NB4 (cell line): Measurements from ENCODE around the gene PKD2L1.

Experiments
- MYC ChIP-seq: IDR thresholded peaks from 2 replicates; pipeline ENCODE4 v1.6.1; 2011; ENCODE audit warnings: low read depth, low read length
- POLR2A ChIP-seq: IDR thresholded peaks from 2 replicates; pipeline ENCODE4 v1.6.1; 2011; ENCODE audit warnings: mild to moderate bottlenecking; ENCODE audit not compliant: insufficient read length; ENCODE audit errors: extremely low read depth
- TF ChIP-seq, protein P1 (sequence below): IDR thresholded peaks from one replicate; pipeline ENCODE4 v1.5.1; 2012; ENCODE audit warnings: low read depth, low read length

DNA sequence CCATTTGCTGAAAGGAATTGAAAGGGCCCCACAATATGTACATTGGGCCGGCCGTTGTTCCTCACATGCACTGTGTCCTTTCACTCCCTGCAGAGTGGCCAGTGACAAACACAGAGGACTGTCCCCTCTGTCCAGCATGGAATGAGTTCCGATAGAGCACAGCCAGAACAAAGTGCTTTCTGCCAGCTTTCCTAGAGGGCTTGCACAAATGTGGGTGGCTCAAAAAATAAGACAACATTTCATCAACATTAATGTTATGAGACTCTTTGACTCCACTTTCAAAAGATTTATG, 2.4 kb downstream of the PKD2L1 start:
- TF ChIP-seq, protein P1, sequence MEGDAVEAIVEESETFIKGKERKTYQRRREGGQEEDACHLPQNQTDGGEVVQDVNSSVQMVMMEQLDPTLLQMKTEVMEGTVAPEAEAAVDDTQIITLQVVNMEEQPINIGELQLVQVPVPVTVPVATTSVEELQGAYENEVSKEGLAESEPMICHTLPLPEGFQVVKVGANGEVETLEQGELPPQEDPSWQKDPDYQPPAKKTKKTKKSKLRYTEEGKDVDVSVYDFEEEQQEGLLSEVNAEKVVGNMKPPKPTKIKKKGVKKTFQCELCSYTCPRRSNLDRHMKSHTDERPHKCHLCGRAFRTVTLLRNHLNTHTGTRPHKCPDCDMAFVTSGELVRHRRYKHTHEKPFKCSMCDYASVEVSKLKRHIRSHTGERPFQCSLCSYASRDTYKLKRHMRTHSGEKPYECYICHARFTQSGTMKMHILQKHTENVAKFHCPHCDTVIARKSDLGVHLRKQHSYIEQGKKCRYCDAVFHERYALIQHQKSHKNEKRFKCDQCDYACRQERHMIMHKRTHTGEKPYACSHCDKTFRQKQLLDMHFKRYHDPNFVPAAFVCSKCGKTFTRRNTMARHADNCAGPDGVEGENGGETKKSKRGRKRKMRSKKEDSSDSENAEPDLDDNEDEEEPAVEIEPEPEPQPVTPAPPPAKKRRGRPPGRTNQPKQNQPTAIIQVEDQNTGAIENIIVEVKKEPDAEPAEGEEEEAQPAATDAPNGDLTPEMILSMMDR, result no peak
- no peak for TF ChIP-seq MYC
- no peak for TF ChIP-seq POLR2A
